ENCODE measurements around the gene FCF1.

DNA sequence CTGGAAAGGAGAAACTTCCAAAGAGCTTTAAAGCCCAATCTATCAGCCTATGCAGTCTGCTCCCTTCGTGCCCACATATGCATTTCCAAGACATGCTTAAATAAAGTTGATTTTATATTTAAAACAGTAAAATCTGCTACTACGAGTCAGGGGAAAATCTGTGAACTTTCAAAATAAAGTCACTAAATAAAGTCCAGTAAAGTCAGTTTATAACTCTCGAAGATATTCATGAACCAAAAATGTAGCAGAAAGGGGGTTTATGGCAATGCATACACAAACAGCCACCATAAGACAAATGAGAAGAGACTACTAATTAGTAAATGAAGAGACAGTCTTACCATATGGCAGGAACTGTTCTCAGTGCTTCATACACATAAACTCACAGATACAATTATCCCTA lies 19.8 kb upstream of the FCF1 start:
- TF ChIP-seq CTCF (conservative IDR thresholded peaks at IDR 0.05; ENCODE audit: low read depth, low read length): no peak
- TF ChIP-seq MAZ (IDR thresholded peaks at IDR 0.05; ENCODE audit: borderline replicate concordance, low read depth, low read length): no peak
- TF ChIP-seq MXI1 (IDR thresholded peaks at IDR 0.05; ENCODE audit: borderline replicate concordance, low read depth, low read length): no peak
- TF ChIP-seq BHLHE40 (IDR thresholded peaks at IDR 0.05; ENCODE audit: low read depth, low read length): no peak
- TF ChIP-seq RCOR1 (IDR thresholded peaks at IDR 0.05; ENCODE audit: insufficient replicate concordance, low read length): no peak
